SKM-1 (cell line): ENCODE results near the gene IGFBP6.
"Not testable (repeated sequence)": the region's sequence is repeated elsewhere in the genome, so short reads cannot be mapped to it uniquely, and the experiment has no call there.

Source experiments
- DNase-seq: peaks from one replicate; lab custom pipeline; 2025; ENCODE audit not compliant: unreplicated experiment; lab: John Stamatoyannopoulos, UW

IGFBP6 gene

DNA sequence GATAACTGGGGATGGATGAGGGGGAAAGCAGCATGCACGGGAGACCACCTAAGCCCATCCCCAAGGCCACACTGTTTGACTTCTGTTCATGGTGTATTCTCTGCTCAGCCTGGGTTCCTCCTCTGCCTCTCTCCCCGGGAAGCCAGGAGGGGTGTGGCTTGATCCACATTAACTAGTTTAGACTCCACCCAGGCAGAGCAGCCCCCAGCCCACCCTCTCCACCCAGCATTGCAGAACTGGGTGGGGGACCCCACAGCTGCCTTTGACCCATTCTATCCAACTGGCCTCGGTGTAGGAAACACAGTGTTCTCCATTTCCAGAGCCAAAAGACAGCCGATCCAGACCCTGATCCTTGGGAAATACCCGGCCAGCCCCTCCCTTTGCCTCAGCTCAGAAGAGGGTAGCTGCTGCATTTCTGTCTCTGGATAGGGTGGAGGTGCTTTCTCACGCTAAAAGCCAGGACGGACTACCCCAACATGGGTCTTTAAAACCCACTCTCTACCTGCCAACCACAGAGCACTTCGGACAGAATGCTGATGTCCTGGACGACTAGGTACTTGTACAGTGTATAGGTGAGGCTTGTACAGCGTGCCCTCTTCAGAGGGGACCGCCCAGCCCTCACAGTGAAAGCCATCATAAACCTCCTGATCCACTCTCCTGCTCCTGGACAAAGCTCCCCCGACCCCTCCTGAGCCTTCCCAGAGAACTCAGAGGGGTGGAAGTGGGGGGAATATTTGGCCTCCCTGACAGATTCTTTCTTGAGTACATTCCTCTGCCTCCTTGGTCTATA lies 27.7 kb upstream of the IGFBP6 start:
- no peak for DNase-seq

- DNase-seq: no peak
Observed at GRCh38 chr12:53070877-53071492, 26.5 kb upstream of the IGFBP6 start.

DNA sequence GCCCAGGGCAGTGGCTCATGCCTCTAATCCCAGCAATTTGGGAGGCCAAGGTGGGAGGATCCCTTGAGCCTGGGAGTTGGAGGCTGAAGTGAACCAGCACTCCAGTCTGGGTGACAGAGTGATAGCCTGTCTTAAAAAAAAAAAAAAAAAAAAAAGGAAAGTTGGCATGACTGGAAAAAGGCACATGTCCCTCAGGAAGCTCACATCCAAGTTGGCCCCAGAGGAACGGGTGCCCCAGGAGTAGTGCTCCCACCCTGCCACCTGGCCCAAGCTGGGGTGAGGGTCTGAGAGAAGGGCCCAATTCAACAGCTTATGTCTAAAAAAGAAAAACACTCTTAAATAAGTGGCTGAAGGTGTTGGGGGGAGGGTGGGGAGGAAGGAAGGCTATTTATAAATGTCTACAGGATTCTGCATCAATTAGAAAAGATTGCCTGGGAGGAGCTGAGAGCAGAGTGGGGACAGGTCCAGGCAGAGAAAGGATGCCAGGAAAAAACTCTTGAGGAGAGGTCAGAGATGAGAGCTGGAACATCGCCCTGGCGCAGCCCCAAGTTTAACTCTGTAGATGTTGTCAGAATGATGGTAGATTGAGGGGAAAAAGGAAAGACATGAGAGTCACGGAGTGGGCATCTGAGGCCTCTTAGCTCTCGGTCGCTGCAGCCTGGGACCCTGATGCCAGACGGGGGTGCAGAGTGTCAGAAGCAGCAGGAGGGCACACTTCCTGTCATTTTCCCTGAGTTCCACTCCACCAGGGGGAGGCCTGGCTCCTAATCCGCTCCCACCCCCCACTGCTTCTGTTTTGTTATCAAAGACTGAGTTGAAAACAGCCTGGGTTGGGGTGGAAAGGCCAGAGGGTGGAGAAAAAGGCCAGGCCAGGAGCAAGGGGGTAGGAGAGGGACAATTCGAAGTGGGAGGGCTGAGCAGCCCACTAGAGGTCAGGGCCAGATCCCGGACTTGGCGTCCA lies 25.6 kb upstream of the IGFBP6 start:
- no peak for DNase-seq

DNA sequence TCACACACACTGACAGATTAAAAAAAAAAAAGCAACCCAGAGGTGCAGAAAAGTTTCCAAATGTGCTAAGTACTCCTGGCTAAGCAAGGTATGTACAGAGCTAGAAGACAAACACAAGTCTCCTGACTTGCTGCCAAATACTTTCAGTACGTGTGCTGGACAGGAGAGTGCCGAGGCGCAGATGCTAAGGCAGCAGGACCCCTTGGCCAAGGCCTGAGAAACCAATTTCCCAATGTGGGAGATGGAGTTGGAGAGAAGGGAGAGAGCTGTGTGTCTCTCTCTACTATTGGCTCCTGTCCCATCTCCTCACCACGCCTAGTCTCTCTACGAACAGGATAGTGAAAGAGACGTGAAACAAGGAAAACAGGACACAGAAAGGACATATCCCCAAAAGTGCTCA lies 23.6 kb upstream of the IGFBP6 start:
- no peak for DNase-seq

DNA sequence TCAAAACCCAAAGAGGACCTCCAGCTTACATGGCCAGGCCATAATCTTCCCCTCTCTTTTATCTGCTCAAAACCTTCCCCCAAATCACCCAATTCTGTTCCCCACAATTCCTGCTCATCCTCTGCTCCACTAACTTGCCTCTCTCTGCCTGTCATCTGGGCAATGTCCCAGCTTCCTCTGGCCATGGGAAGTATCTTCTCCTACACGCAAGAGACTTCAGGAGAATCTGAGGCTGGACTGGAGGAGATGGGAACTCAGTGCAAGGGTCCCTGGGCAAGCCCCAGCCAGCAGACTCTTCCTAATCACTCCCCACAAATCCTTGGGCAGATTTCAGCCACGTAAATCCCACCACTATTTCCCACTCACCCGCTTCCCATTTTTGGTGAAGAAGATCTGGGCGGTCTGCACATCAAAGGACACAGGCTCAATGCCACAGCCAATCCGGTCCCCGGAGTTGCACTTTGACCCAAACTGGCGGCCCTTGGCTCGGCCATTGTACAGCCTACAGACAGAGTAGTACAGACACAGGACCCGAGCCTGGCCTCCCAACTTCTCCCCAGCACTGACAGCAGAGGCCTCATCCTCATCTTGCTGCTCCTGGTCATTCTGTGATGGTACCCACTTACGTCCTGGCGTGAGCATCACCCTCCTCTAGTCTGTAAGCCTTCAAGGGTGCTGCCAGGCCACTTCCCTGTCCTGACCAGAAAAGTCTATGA lies 23.0 kb upstream of the IGFBP6 start:
- no peak for DNase-seq

GRCh38 chr12:53074999-53075370 lies 22.5 kb upstream of the IGFBP6 start:
- no peak for DNase-seq

DNA sequence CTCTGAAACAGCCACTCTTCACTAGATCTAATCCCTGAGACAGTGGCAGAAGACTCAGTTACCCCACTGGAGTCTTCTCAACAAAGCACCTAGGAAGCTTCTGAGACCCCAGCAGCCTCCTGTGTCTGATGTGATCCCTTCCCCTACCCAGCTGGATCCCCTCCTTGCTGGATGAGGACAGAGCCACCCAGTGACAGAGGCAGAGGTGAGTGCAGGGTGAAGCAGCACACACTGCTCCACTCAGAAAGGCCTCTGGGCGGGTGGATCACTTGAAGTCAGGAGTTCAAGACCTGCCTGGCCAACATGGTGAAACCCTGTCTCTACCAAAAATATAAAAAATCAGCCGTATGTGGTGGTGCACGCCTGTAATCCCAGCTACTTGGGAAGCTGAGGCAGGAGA lies 21.0 kb upstream of the IGFBP6 start:
- DNase-seq: no peak

DNA sequence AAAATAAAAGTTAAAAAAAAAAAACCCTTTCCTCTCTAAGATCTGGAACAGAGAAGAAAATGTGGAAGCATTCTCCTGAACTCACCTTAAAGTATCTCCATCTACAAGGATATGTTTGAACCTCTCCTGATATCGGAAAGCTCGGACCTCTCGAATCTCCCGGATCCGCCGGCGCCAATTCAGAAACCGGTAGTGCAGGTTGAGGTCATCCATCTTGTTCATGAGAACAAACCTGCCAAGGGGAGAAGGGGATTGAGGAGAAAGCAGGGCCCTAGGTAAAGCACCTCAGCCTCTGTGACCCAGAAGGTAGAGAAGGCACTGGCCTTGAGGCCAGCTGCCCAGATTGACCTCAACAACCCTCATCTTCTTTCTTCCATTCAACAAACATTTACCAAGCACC lies 20.4 kb upstream of the IGFBP6 start:
- DNase-seq: no peak

- no peak for DNase-seq
Observed at GRCh38 chr12:53078425-53079225, 18.8 kb upstream of the IGFBP6 start.

DNA sequence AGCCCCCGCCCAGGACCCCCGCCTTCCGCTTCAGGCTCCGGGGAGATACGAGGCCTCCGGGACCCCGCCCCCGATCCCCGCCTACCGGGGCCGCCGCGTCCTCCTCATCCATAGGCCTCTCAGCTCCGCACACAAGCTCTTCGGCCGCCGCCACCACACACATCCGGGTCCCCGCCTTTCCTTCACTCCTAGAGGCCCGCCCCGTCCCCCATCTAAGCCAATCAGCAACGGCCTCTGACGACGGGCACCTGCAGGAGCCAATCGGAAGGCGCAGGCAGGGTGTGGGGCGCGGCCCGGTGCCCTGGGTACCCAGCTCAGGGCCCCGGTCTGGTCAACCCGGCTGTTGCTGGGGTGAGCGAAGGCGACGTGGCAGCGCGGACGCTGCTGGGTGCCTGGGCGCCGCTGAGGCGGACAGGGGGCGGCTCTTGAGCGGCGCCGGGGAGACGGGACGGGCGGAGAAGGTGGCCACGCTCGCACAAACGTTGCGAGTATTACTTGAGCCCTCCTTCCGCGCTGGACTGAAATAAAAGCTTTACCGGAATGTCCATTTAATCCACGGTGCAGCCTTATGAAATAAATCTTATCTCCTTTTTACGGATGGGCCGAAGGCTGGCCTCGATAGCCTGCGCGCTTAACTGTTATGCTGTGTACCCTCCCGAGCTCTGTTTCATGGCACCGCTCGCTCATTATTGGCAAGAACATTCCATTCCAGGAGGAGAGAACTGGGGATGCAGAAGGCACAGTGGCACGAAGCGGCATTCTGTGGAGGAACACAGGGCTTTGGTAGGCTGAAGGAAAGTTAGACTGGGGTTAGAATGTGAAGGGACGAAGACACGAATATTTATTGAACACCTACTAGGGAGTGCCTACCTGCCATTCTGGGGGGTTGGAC lies 18.0 kb upstream of the IGFBP6 start, which contains the start of gene SPRYD3:
SPRYD3 (minus strand) TSS at position 165 of the 892 bp plus-strand sequence; CDS start at position 108, 57 bp downstream.
- DNase-seq: peak; percentile 48

DNA sequence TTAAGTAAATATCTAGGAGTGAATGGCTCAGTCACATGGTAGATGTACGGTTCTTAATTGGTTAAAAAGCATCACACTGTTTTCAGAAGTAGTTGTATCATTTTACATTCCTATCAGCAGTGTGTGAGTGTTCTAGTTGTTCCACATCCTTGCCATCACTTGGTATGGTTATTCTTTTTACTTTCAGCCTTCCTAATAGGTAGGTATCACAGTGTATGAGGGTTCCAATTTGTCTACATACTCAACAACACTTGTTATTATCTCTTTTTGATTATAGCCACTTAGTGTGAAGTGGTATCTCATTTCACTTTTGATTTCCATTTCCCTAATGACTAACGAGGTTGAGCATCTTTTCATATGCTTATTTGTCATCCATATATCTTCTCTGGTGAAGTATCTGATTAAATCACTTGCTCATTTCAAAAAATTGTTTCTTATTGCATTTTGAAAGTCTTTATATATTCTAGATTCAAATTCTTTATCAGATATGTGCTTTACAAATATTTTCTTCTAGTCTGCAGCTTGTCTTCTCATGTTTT lies 14.8 kb upstream of the IGFBP6 start:
- DNase-seq: no peak

DNA sequence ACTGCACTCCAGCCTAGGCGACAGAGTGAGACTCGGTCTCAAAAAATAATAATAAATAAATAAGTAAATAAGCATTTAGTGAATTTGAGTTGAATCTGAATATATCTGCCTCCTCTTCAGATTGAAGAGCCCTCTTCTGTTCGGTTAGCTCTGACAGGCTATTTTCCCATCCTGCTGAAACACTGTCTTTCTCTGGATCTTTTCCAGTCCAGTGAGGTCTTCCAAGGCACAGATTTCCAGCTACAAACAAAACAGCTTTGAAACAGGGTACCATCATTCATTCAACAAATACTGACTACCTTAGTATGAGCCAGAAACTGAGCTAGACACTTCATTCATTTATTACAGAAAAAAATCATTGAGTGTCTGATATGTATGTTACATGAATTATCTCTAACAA lies 11.1 kb upstream of the IGFBP6 start:
- no peak for DNase-seq

GRCh38 chr12:53090105-53090504 lies 7.4 kb upstream of the IGFBP6 start:
- DNase-seq: no peak

DNA sequence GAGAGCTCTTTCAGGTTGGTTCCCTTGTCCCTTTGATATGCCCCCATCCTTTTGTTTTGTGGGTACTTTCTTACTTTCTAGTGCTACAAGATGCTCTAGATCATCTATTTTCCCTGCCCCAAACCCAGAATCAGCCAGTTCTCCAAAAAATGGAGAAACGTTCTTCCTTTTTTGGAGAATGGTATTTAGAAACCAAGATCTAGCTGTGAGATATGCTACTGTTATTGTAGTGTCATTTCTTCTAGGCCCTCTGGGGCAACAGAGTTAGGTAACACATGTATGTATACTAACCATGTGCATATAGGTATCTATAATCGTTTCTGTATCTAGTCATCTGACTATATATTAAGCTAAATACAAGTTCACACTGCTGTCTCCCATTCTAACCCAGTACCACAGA lies 6.9 kb upstream of the IGFBP6 start:
- no peak for DNase-seq

GRCh38 chr12:53091756-53092155 lies 5.7 kb upstream of the IGFBP6 start:
- no peak for DNase-seq

DNA sequence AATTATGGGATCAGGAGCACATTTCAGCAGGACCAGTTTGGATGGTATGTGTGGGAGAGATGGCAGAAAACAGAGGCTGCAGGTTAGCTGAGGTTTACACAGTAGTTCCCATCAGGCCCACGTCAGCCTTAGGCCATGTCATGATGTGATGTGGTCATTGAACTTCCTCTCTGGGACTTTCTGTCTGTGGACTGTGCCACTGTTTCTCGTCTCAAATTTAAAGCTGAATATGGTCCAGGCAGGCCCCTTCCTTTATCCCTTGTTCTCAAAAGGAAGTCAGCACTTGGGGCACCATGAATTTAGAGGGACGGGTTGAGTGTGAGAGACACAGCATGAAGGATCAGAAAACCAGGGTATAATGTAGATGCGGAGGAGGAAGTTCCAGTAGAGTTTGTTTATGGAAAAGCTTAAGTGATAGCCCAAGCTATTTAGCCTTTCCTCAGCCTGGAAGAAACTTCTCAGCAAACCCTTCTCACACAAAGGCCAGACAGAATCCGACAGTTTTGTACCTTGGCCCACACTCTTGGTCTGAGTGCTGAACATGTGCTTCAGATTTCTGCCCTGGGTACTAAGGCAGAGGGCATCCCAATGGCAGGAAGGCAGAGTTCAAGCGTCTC lies 3.6 kb upstream of the IGFBP6 start:
- no peak for DNase-seq

GRCh38 chr12:53094394-53094787 lies 3.1 kb upstream of the IGFBP6 start:
- no peak for DNase-seq

DNA sequence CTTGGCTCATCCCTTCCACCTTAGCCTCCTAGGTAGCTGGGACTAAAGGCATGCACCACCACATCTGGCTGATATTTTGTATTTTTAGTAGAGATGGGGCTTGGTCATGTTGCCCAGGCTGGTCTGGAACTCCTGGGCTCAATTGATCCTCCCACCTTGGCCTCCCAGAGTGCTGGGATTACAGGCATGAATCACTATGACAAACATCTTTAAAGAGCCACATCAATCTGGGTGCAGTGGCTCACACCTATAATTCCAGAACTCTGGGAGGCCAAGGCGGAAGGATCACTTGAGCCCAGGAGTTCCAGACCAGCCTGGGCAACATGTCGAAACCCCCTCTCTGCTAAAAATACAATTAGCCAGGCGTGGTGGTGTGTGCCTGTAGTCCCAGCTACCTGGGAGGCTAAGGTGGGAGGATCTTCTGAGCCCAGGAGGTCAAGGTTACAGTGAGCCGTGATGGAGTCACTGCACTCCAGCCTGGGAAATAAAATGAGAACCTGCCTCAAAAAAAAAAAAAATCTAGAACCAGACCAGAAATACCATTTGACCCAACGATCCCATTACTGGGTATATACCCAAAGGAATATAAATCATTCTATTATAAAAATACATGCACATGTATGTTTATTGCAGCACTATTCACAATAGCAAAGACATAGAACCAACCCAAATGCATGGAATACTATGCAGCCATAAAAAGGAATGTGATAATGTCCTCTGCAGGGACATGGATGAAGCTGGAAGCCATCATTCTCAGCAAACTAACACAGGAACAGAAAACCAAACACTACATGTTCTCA lies 2.5 kb upstream of the IGFBP6 start:
- DNase-seq: not testable (repeated sequence)
